HTERT RPE-1 (cell line): ENCODE results near the gene C9orf152.
"Not testable (repeated sequence)": the region's sequence is repeated elsewhere in the genome, so short reads cannot be mapped to it uniquely, and the experiment has no call there.

Experiments
- in situ Hi-C: fragments of 300-500 bp; cut with MboI; formaldehyde crosslinking; loops from 4 replicates; pipeline ENCODE4 v1.14.3; 2020; ENCODE audit warnings: low sequenced_read_pairs

C9orf152 gene, protein sequence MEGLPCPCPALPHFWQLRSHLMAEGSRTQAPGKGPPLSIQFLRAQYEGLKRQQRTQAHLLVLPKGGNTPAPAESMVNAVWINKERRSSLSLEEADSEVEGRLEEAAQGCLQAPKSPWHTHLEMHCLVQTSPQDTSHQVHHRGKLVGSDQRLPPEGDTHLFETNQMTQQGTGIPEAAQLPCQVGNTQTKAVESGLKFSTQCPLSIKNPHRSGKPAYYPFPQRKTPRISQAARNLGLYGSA

DNA sequence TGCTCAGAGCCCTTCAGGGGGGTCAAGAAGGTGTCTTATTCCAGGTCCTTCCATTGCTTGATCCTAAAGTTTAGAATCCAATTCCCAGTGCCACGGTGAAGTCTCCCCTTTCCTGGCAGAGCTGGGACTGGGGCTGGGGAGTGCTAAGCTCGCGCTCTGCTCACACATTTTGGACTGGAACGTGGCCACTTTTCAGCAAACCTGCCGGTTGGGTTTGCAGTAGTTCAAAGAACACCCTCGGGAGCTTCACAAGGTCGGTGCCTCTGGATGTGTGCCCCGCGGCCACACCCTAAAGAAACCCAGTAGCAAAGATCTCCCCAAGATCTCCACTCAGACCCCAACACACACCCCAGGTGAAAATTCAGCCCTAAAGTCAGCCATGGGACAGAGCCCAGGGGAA, at the start of gene C9orf152:
Gene C9orf152, minus strand, starts transcription at position 129 of the 400 bp plus-strand sequence. CDS start 580 bp downstream, outside the sequence.
- in situ Hi-C loops: no loop called here

DNA sequence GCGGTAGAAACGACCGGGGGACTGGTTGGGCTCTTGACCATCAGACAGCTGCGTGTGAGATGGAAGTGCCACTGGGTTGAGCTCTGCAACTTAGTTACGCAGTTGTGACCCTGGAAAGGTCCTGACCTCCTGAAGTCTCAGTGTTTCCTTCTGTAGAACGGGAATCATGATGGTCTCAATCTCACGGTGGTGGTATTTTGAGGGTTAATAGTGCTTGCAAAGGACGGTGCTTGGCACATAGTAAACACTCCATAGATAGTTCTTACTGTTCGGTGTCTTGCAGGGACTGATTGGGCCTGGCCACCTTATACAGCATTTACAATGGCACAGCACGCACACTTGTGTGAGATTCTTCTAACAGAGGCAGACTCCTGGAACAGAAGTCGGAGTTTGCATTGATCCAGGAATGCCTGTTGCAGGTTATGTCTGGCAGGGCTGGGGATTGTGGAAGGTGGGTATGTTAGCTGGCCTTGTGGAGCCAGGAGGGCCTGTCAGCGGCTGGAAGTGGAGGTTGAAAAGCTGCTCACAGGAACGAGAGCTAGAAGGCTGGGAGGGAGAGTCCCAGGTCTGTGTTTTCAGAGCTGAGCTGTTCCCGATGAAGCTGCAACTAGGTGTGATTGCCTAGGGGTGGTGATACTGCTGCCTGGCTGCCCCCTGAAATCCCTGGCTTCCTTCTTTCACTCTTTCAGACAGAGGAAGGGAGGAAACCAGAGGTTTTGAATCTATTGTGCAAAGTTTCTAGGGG, 49.3 kb upstream of the C9orf152 start:
- in situ Hi-C loops: no loop called here

DNA sequence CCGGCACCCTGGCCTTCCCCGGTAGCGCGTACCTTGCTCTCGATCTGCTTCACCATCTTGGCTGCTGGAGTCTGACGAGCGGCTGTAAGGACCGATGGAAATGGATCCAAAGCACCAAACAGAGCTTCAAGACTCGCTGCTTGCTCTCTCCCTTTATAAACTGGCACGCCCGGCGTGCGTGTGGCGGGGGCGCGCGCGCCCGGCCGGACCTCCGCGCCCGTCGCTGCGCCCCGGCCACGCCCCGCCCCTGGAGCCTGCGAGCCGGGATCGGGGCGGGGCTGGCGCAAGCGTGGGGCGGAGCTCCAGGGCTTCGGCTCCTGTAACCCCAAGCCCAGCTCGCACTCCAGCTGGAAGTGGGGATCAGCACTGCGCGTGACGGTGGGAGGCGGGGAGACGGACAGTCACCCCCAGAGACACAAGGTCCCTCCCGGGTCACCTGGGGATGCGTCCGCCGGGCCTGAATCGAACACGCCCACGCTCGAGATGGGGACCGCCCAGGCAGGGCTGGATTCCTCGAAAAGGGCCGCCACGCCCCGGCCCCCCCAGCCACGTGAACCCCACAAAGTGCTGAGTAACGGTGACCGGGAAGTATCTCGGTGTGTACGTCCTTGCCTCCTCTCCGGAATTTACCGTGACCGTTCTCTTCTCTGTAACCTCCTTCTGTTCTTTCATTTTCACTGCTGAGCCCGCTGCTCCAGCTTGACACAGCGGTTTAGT, 48.6 kb upstream of the C9orf152 start, which contains the start of gene TXN:
Gene TXN, minus strand, starts transcription at position 128 of the 717 bp plus-strand sequence. Its CDS starts 72 bp downstream, at position 56.
- in situ Hi-C loops: no loop called here

- in situ Hi-C loops: no loop called here
Observed at GRCh38 chr9:110255463-110256379, 47.8 kb upstream of the C9orf152 start.

GRCh38 chr9:110255034-110255462, 47.1 kb upstream of the C9orf152 start:
- in situ Hi-C loops: no loop called here

- in situ Hi-C loops: no loop called here
Observed at GRCh38 chr9:110254500-110254899, 46.5 kb upstream of the C9orf152 start.

- in situ Hi-C loops: no loop called here
Observed at GRCh38 chr9:110252509-110253139, 44.7 kb upstream of the C9orf152 start.

GRCh38 chr9:110251770-110252169, 43.8 kb upstream of the C9orf152 start:
- in situ Hi-C loops: not testable (repeated sequence)

DNA sequence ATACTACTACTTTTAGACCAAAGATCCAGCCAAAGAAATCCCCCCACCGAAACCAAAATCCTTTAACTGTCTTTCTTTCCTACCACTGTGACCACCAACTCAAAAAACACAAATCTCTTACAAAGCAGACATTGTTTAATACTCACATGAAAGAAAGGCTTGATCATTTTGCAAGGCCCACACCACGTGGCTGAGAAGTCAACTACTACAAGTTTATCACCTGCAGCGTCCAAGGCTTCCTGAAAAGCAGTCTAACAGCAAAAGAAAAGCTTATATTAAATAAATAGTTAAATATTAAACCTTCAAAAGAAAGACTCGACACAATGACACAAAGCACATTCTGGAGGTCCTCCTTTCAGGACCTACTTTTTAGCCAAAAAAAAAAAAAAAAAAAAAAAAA, 43.3 kb upstream of the C9orf152 start:
- in situ Hi-C loops: no loop called here

GRCh38 chr9:110249603-110250002, 41.6 kb upstream of the C9orf152 start:
- in situ Hi-C loops: no loop called here

- in situ Hi-C loops: no loop called here
Observed at GRCh38 chr9:110248361-110248760, 40.4 kb upstream of the C9orf152 start.

- in situ Hi-C loops: no loop called here
Observed at GRCh38 chr9:110246214-110246613, 38.3 kb upstream of the C9orf152 start.

- in situ Hi-C loops: no loop called here
Observed at GRCh38 chr9:110244616-110245015, 36.7 kb upstream of the C9orf152 start.

- in situ Hi-C loops: no loop called here
Observed at GRCh38 chr9:110241858-110242321, 33.9 kb upstream of the C9orf152 start.

DNA sequence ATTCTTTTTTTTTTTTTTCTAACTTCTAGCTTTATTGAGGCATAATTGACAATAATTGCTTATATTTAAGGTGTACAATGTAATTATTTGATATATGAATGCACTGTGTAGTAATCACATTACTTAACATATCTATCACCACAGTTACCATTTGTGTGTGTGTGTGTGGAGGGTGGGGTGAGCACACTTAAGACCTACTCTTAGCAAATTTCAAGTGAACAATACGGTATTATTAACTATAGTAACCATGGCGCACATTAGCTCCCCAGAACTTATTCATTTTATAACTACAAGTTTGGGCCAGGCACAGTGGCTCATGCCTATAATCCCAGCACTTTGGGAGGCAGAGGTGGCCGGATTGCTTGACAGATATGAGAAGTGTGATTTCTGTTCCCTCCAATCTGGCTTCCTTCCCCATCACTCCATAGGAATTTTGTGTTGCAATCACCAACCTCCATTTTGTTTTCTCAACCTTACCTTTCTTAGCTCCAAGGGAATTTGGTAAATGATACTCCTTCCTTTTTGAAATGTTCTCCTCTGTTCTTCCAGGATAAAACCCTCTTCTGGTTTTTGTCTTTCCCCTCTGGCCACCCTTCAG, 33.4 kb upstream of the C9orf152 start:
- in situ Hi-C loops: no loop called here

- in situ Hi-C loops: no loop called here
Observed at GRCh38 chr9:110240198-110240597, 32.2 kb upstream of the C9orf152 start.

- in situ Hi-C loops: no loop called here
Observed at GRCh38 chr9:110228321-110228720, 20.4 kb upstream of the C9orf152 start.

GRCh38 chr9:110224583-110224982, 16.6 kb upstream of the C9orf152 start:
- in situ Hi-C loops: no loop called here

- in situ Hi-C loops: no loop called here
Observed at GRCh38 chr9:110220809-110221208, 12.8 kb upstream of the C9orf152 start.
